HG03066 (cell line): ENCODE results near the gene MYLK.

Source experiments
- ATAC-seq: cut with Tn5 transposase; IDR thresholded peaks from one replicate; pipeline ENCODE4 v1.9.1; 2021; ENCODE audit warnings: low read depth; ENCODE audit not compliant: unreplicated experiment

Gene MYLK

GRCh38 chr3:123832692-123833397, 51.3 kb downstream of the MYLK start:
- no peak for ATAC-seq

- no peak for ATAC-seq
Measured at GRCh38 chr3:123831420-123831819, 52.7 kb downstream of the MYLK start.

GRCh38 chr3:123821920-123822319, 62.2 kb downstream of the MYLK start:
- ATAC-seq: no peak

GRCh38 chr3:123819949-123820348, 64.2 kb downstream of the MYLK start:
- ATAC-seq: no peak

GRCh38 chr3:123818921-123819429, 65.2 kb downstream of the MYLK start:
- no peak for ATAC-seq

GRCh38 chr3:123818324-123818920, 65.7 kb downstream of the MYLK start:
- ATAC-seq: no peak

- no peak for ATAC-seq
Measured at GRCh38 chr3:123817413-123817812, 66.7 kb downstream of the MYLK start.

- ATAC-seq: no peak
Measured at GRCh38 chr3:123816673-123817207, 67.4 kb downstream of the MYLK start.

GRCh38 chr3:123815981-123816380, 68.2 kb downstream of the MYLK start:
- no peak for ATAC-seq

GRCh38 chr3:123813876-123814275, 70.3 kb downstream of the MYLK start:
- ATAC-seq: no peak

- no peak for ATAC-seq
Measured at GRCh38 chr3:123809597-123809996, 74.5 kb downstream of the MYLK start.

- no peak for ATAC-seq
Measured at GRCh38 chr3:123808812-123809211, 75.3 kb downstream of the MYLK start.

GRCh38 chr3:123807820-123808219, 76.3 kb downstream of the MYLK start:
- ATAC-seq: no peak

GRCh38 chr3:123805504-123805903, 78.6 kb downstream of the MYLK start:
- no peak for ATAC-seq

GRCh38 chr3:123805101-123805500, 79.0 kb downstream of the MYLK start:
- ATAC-seq: no peak

- ATAC-seq: no peak
Measured at GRCh38 chr3:123804676-123805075, 79.5 kb downstream of the MYLK start.

- no peak for ATAC-seq
Measured at GRCh38 chr3:123803521-123803920, 80.6 kb downstream of the MYLK start.

- no peak for ATAC-seq
Measured at GRCh38 chr3:123802007-123802625, 82.0 kb downstream of the MYLK start.

GRCh38 chr3:123801474-123801873, 82.7 kb downstream of the MYLK start:
- ATAC-seq: no peak

- ATAC-seq: no peak
Measured at GRCh38 chr3:123800362-123800682, 83.8 kb downstream of the MYLK start.

- no peak for ATAC-seq
Measured at GRCh38 chr3:123799544-123800361, 84.4 kb downstream of the MYLK start.
